Esophagus muscularis mucosa (tissue), 4 donors: ENCODE measurements around the gene UBAP1. TPM values are rescaled to one million over a fixed set of nuclear protein-coding genes. Genes with fewer than 3 reads are reported as not detected.
A peak's percentile ranks its signal among the peaks of the same experiment; 100 is the strongest.

ENCODE experiments used
- DNase-seq: peaks from one replicate; pipeline ENCODE4 v3.0.0-alpha.2; 2017; ENCODE audit errors: extremely low spot score
- H3K27ac ChIP-seq, 4 donors: fragments of 200-600 bp; sonication (generic); replicated peaks in 1 of 4; 1 replicate in 3 of 4; 2 replicates in 1 of 4; pipeline ENCODE4 v1.5.1; 2016 to 2019; ENCODE audit warnings: mild to moderate bottlenecking in 1 of 4
- H3K27me3 ChIP-seq, 4 donors: fragments of 200-600 bp; sonication (generic); one replicate each; pipeline versions ENCODE4 v1.5.1 to v1.6.0; 2016 to 2019
- H3K36me3 ChIP-seq, 4 donors: fragments of 200-600 bp; sonication (generic); one replicate each; pipeline ENCODE4 v1.5.1; 2016 to 2019
- H3K4me1 ChIP-seq, 4 donors: fragments of 200-600 bp; sonication (generic); one replicate each; pipeline ENCODE4 v1.5.1; 2016 to 2019
- H3K4me3 ChIP-seq, 4 donors: fragments of 200-600 bp; sonication (generic); 1 replicate in 2 of 4; 2 replicates in 2 of 4; pipeline ENCODE4 v1.5.1; 2016 to 2019; ENCODE audit warnings: mild to moderate bottlenecking in 4 of 4, moderate library complexity in 1 of 4
- H3K9me3 ChIP-seq, 4 donors: fragments of 200-600 bp; sonication (generic); 1 replicate in 3 of 4; 2 replicates in 1 of 4; pipeline ENCODE4 v1.5.1; 2016 to 2019
- CTCF ChIP-seq, 3 experiments: fragments of 200-600 bp in 2 of 3; fragments of 450-650 bp in 1 of 3; sonication (generic) in 2 of 3; IDR thresholded peaks; one replicate each; pipeline ENCODE4 v1.5.1; 2017 to 2019; ENCODE audit warnings: antibody characterized with exemption in 3 of 3, mild to moderate bottlenecking in 2 of 3, moderate library complexity in 1 of 3
- EP300 ChIP-seq: sonication (generic); formaldehyde crosslinking; IDR thresholded peaks from one replicate; pipeline ENCODE4 v1.6.1; 2017; ENCODE audit warnings: antibody characterized with exemption
- POLR2A ChIP-seq: fragments of 450-650 bp; IDR thresholded peaks from one replicate; pipeline ENCODE4 v1.6.1; 2017; ENCODE audit warnings: antibody characterized with exemption, moderate library complexity, mild to moderate bottlenecking, low read depth
- POLR2AphosphoS5 ChIP-seq, 2 donors: sonication (generic); formaldehyde crosslinking; IDR thresholded peaks; one replicate each; pipeline ENCODE4 v1.6.1; 2017; ENCODE audit warnings: antibody characterized with exemption in 2 of 2
- WGBS: methylation state at CpG from one replicate; pipeline ENCODE4 v1.1.5; 2018; 5-methylcytosine and 5-hydroxymethylcytosine counted together
- intact Hi-C: fragments of 100-400 bp; cut with DNase I; formaldehyde crosslinking; loops from one replicate; pipeline ENCODE4 v1.15.1; 2023
- total RNA-seq, 4 donors: library from RNA; depleted of rRNA; stranded (reverse); fragments of >200 nt; gene quantifications; one replicate each; pipeline versions ENCODE4 v1.1.0 to v1.2.1, GENCODE V29; 2016

UBAP1 gene
- total RNA-seq, 4 donors from 2014 or later: 54.0 to 84.3 (median 72.6) TPM

GRCh38 chr9:34256104-34256503 is 77.3 kb downstream of the UBAP1 start:
- peaks cover 9 to 17% (median 13%) of the 10 kb centered on the region in 4 donors for H3K36me3 ChIP-seq
- H3K4me3 ChIP-seq: no peak overlapping the region
- TF ChIP-seq POLR2AphosphoS5 (IDR thresholded peaks at IDR 0.05): no peak
- TF ChIP-seq EP300: no peak
- TF ChIP-seq CTCF (IDR thresholded peaks at IDR 0.05): peak in 1 of 3 experiments; percentile 22
- no peak for TF ChIP-seq POLR2A
- DNase-seq: no peak
- H3K9me3 ChIP-seq: no peaks in the 10 kb centered on the region
- intact Hi-C loops: loop anchor here (5.0 kb wide), 1 partner anchor 121 kb away; the partner anchor contains the start of gene MYORG
- WGBS: 92% methylated on average over 6 of the region's 6 CpGs
- no peaks in the 10 kb centered on the region for H3K27me3 ChIP-seq
- peak overlapping the region; percentile 70 to 86 (median 83) for H3K27ac ChIP-seq
- H3K4me1 ChIP-seq: peaks cover 47 to 65% (median 55%) of the 10 kb centered on the region in 4 donors

GRCh38 chr9:34256987-34257585 is 78.2 kb downstream of the UBAP1 start:
- no peaks in the 10 kb centered on the region for H3K9me3 ChIP-seq
- peak overlapping the region in 2 of 4 donors; percentile 9 to 85 for H3K27ac ChIP-seq
- peaks cover 40 to 56% (median 48%) of the 10 kb centered on the region in 4 donors for H3K4me1 ChIP-seq
- 75% methylated on average over 11 of the region's 11 CpGs for WGBS
- H3K27me3 ChIP-seq: no peaks in the 10 kb centered on the region
- no peak for DNase-seq
- H3K4me3 ChIP-seq: no peak overlapping the region
- TF ChIP-seq CTCF (IDR thresholded peaks at IDR 0.05): no peak
- TF ChIP-seq POLR2A: no peak
- no peak for TF ChIP-seq EP300
- no peak for TF ChIP-seq POLR2AphosphoS5 (IDR thresholded peaks at IDR 0.05)
- intact Hi-C loops: loop anchor here (5.0 kb wide), 1 partner anchor 120 kb away; the partner anchor contains the start of gene MYORG
- H3K36me3 ChIP-seq: peaks cover 0 to 8% (median 3%) of the 10 kb centered on the region in 4 donors

- Histone ChIP-seq H3K9me3 (no peaks in the 10 kb centered on the region), H3K27me3 (no peaks in the 10 kb centered on the region), H3K27ac (no peak overlapping the region), H3K4me1 (peaks cover 17 to 34% (median 27%) of the 10 kb centered on the region in 4 donors), H3K4me3 (no peak overlapping the region), H3K36me3 (no peaks in the 10 kb centered on the region)
- no peak for TF ChIP-seq EP300
- TF ChIP-seq POLR2A: no peak
- TF ChIP-seq POLR2AphosphoS5 (IDR thresholded peaks at IDR 0.05): no peak
- TF ChIP-seq CTCF (IDR thresholded peaks at IDR 0.05): no peak
- 96% methylated on average over 8 of the region's 10 CpGs for WGBS
- intact Hi-C loops: loop anchor here (5.0 kb wide), 1 partner anchor 118 kb away; the partner anchor contains the start of gene MYORG
- DNase-seq: no peak
Measured at GRCh38 chr9:34259315-34259714, 80.5 kb downstream of the UBAP1 start.

- H3K4me3 ChIP-seq: no peak overlapping the region
- H3K27me3 ChIP-seq: no peaks in the 10 kb centered on the region
- intact Hi-C loops: no loop called here
- 91% methylated on average over 3 of the region's 3 CpGs for WGBS
- DNase-seq: no peak
- no peaks in the 10 kb centered on the region for H3K36me3 ChIP-seq
- TF ChIP-seq POLR2AphosphoS5 (IDR thresholded peaks at IDR 0.05) (no peak), CTCF (IDR thresholded peaks at IDR 0.05) (no peak), POLR2A (no peak), EP300 (no peak)
- H3K27ac ChIP-seq: no peak overlapping the region
- no peaks in the 10 kb centered on the region for H3K4me1 ChIP-seq
- H3K9me3 ChIP-seq: no peaks in the 10 kb centered on the region
Measured at GRCh38 chr9:34262971-34263370, 84.1 kb downstream of the UBAP1 start.
